ENCODE data around the gene ZNF138. TPM values are rescaled to one million over a fixed set of nuclear protein-coding genes. Genes with fewer than 3 reads are reported as not detected.
"Not testable (repeated sequence)": the region's sequence is repeated elsewhere in the genome, so short reads cannot be mapped to it uniquely, and the experiment has no call there.

Gene ZNF138
- total RNA-seq, 1 experiment from 2014 or later, result 12.5 TPM

DNA sequence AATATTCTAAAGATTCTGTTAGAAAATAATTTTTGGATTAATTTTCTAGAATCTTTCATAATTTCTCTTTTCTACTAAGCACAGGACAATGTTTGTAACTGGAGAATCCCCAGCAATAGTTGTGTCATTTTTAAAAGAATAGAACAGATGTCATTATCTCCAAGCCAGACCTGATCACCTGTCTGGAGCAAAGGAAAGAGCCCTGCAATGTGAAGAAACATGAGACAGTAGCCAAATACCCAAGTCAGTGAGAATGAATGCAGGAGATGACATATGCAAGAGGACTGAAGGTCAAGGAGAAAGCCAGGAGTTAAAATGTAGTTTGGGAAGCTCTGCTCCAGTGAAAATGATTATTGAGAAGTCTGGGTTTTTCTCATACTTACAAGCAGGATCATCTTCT lies 25.4 kb upstream of the ZNF138 start:
- ChIA-PET POLR2A (no interaction called here), CTCF (no interaction called here)
- no peaks in the 10 kb centered on the region for H3K36me3 ChIP-seq (ENCODE audit: control insufficient read depth, insufficient read depth, low read length)
- H3K9me3 Mint-ChIP-seq (ENCODE audit: unreplicated experiment), result no peaks in the 10 kb centered on the region
- DNase-seq, result no peak
- H3K4me3 Mint-ChIP-seq (ENCODE audit: unreplicated experiment), result no peak overlapping the region
- H3K27ac Mint-ChIP-seq (ENCODE audit: unreplicated experiment), result no peak overlapping the region
- H3K9me3 ChIP-seq, result no peaks in the 10 kb centered on the region
- TF ChIP-seq, protein P1, sequence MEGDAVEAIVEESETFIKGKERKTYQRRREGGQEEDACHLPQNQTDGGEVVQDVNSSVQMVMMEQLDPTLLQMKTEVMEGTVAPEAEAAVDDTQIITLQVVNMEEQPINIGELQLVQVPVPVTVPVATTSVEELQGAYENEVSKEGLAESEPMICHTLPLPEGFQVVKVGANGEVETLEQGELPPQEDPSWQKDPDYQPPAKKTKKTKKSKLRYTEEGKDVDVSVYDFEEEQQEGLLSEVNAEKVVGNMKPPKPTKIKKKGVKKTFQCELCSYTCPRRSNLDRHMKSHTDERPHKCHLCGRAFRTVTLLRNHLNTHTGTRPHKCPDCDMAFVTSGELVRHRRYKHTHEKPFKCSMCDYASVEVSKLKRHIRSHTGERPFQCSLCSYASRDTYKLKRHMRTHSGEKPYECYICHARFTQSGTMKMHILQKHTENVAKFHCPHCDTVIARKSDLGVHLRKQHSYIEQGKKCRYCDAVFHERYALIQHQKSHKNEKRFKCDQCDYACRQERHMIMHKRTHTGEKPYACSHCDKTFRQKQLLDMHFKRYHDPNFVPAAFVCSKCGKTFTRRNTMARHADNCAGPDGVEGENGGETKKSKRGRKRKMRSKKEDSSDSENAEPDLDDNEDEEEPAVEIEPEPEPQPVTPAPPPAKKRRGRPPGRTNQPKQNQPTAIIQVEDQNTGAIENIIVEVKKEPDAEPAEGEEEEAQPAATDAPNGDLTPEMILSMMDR (IDR thresholded peaks at IDR 0.05; ENCODE audit: insufficient read depth in 1 of 2, low read depth in 1 of 2, low read length in 1 of 2, severe bottlenecking in 1 of 2, unreplicated experiment in 1 of 2), result no peak
- no peaks in the 10 kb centered on the region for H3K27me3 ChIP-seq (replicated peaks; ENCODE audit: control insufficient read depth, insufficient read depth, low read length)
- BruUV-seq (replicated peaks), result no TSS peak
- H3K4me3 ChIP-seq (ENCODE audit: low read depth, low read length), result no peak overlapping the region
- no peaks in the 10 kb centered on the region for H3K36me3 Mint-ChIP-seq (ENCODE audit: insufficient read depth, unreplicated experiment)
- no peaks in the 10 kb centered on the region for H3K4me1 ChIP-seq
- no peaks in the 10 kb centered on the region for H3K27me3 Mint-ChIP-seq (ENCODE audit: insufficient read depth, unreplicated experiment)
- intact Hi-C loops (cut with micrococcal nuclease; ENCODE audit: unreplicated experiment), result no loop called here
- no peaks in the 10 kb centered on the region for H3K4me1 Mint-ChIP-seq (ENCODE audit: low read depth, unreplicated experiment)

DNA sequence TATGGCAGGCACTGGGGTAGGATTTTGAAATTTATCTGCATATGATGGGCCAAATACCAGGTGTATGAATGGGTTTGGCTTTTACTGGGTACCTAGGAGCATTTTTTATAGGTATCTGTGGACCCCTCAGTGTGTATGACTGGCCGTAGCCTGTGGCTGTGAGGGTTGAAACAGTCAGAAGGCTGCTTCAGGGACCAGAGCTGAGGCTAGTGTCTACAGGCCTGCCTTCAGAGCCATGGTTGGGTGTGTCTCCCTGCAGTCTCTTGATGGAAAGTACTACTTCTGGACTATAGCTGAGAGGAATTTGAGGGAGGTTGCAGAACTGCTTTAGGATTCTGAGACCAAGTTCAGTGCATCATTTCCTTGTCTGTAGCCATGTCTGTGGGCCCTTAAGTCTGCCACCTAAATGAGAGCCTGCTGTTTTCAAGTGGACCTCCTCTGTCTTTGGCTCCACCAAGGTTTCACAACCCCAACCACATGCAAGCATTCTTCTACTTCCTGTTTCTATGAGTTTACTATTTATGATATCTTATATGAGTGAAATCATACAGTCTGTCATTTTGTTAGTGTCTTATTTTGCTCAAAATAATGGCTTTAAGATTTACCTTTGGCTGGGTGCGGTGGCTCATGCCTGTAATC lies 19.9 kb upstream of the ZNF138 start:
- CTCF ChIA-PET, result no interaction called here
- Histone ChIP-seq H3K9me3 (no peaks in the 10 kb centered on the region), H3K4me3 (ENCODE audit: low read depth, low read length) (no peak overlapping the region), H3K4me1 (no peaks in the 10 kb centered on the region), H3K27me3 (replicated peaks; ENCODE audit: control insufficient read depth, insufficient read depth, low read length) (no peaks in the 10 kb centered on the region), H3K36me3 (ENCODE audit: control insufficient read depth, insufficient read depth, low read length) (no peaks in the 10 kb centered on the region)
- TF ChIP-seq, protein P1 (IDR thresholded peaks at IDR 0.05; ENCODE audit: insufficient read depth in 1 of 2, low read depth in 1 of 2, low read length in 1 of 2, severe bottlenecking in 1 of 2, unreplicated experiment in 1 of 2), result no peak
- Mint-ChIP-seq H3K27ac (ENCODE audit: unreplicated experiment) (no peak overlapping the region), H3K4me3 (ENCODE audit: unreplicated experiment) (no peak overlapping the region), H3K9me3 (ENCODE audit: unreplicated experiment) (no peaks in the 10 kb centered on the region), H3K36me3 (ENCODE audit: insufficient read depth, unreplicated experiment) (no peaks in the 10 kb centered on the region), H3K27me3 (ENCODE audit: insufficient read depth, unreplicated experiment) (no peaks in the 10 kb centered on the region), H3K4me1 (ENCODE audit: low read depth, unreplicated experiment) (no peaks in the 10 kb centered on the region)
- POLR2A ChIA-PET, result no interaction called here
- no peak for DNase-seq
- intact Hi-C loops (cut with micrococcal nuclease; ENCODE audit: unreplicated experiment), result no loop called here
- BruUV-seq (replicated peaks), result no TSS peak

DNA sequence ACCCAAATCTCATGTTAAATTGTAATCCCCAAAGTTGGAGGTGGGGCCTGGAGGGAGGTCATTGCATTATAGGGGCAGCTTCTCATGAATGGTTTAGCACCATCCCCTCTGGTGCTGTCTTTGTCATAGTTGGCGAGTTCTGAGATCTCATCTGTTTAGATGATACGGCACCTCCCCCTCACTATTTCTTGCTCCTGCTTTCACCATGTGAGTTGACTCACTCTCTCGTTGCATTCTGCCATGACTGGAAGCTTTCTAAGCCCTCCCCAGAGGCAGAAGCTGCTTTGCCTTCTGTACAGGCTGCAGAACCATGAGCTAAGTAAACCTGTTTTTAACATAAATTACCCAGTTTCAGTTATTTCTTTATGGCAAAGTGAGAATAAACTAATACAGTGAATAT lies 18.9 kb upstream of the ZNF138 start:
- Mint-ChIP-seq H3K4me1 (ENCODE audit: low read depth, unreplicated experiment) (no peaks in the 10 kb centered on the region), H3K36me3 (ENCODE audit: insufficient read depth, unreplicated experiment) (no peaks in the 10 kb centered on the region), H3K9me3 (ENCODE audit: unreplicated experiment) (no peaks in the 10 kb centered on the region), H3K27ac (ENCODE audit: unreplicated experiment) (no peak overlapping the region), H3K4me3 (ENCODE audit: unreplicated experiment) (no peak overlapping the region), H3K27me3 (ENCODE audit: insufficient read depth, unreplicated experiment) (no peaks in the 10 kb centered on the region)
- Histone ChIP-seq H3K4me1 (no peaks in the 10 kb centered on the region), H3K27me3 (replicated peaks; ENCODE audit: control insufficient read depth, insufficient read depth, low read length) (no peaks in the 10 kb centered on the region), H3K9me3 (no peaks in the 10 kb centered on the region), H3K36me3 (ENCODE audit: control insufficient read depth, insufficient read depth, low read length) (no peaks in the 10 kb centered on the region), H3K4me3 (ENCODE audit: low read depth, low read length) (no peak overlapping the region)
- ChIA-PET CTCF (no interaction called here), POLR2A (no interaction called here)
- BruUV-seq (replicated peaks), result no TSS peak
- DNase-seq, result no peak
- intact Hi-C loops (cut with micrococcal nuclease; ENCODE audit: unreplicated experiment), result no loop called here
- TF ChIP-seq, protein P1 (IDR thresholded peaks at IDR 0.05; ENCODE audit: insufficient read depth in 1 of 2, low read depth in 1 of 2, low read length in 1 of 2, severe bottlenecking in 1 of 2, unreplicated experiment in 1 of 2), result no peak

DNA sequence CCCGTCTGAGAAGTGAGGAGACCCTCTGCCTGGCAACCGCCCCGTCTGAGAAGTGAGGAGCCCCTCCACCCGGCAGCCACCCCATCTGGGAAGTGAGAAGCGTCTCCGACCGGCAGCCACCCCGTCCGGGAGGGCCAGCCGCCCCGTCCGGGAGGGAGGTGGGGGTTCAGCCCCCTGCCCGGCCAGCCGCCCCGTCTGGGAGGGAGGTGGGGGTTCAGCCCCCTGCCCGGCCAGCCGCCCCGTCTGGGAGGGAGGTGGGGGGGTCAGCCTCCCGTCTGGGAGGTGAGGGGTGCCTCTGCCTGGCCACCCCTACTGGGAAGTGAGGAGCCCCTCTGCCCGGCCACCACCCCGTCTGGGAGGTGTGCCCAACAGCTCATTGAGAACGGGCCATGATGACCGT lies 9.4 kb upstream of the ZNF138 start:
- CTCF ChIA-PET; H3K27me3 Mint-ChIP-seq (ENCODE audit: insufficient read depth, unreplicated experiment); H3K4me3 ChIP-seq (ENCODE audit: low read depth, low read length); H3K4me1 ChIP-seq; H3K27me3 ChIP-seq (replicated peaks; ENCODE audit: control insufficient read depth, insufficient read depth, low read length); H3K36me3 Mint-ChIP-seq (ENCODE audit: insufficient read depth, unreplicated experiment); H3K36me3 ChIP-seq (ENCODE audit: control insufficient read depth, insufficient read depth, low read length); H3K9me3 Mint-ChIP-seq (ENCODE audit: unreplicated experiment); H3K4me1 Mint-ChIP-seq (ENCODE audit: low read depth, unreplicated experiment); H3K4me3 Mint-ChIP-seq (ENCODE audit: unreplicated experiment); DNase-seq; H3K27ac Mint-ChIP-seq (ENCODE audit: unreplicated experiment); POLR2A ChIA-PET; intact Hi-C loops (cut with micrococcal nuclease; ENCODE audit: unreplicated experiment); H3K9me3 ChIP-seq; BruUV-seq (replicated peaks): not testable (repeated sequence)
